Umbilical cord (tissue), 2 donors: ENCODE measurements around the gene AARSD1. TPM values are rescaled to one million over a fixed set of nuclear protein-coding genes. Genes with fewer than 3 reads are reported as not detected.
A peak's percentile ranks its signal among the peaks of the same experiment; 100 is the strongest.
"Not testable (repeated sequence)": the region's sequence is repeated elsewhere in the genome, so short reads cannot be mapped to it uniquely, and the experiment has no call there.

Source experiments
- DNase-seq: peaks from one replicate; pipeline ENCODE4 v3.0.0-alpha.2; 2015; ENCODE audit warnings: low spot score
- total RNA-seq: library from RNA; depleted of rRNA; stranded (reverse); fragments of >200 nt; gene quantifications from one replicate; pipeline ENCODE4 v1.2.3, GENCODE V29; 2014; ENCODE audit warnings: low replicate concordance; ENCODE audit not compliant: insufficient read depth

The AARSD1 gene
- total RNA-seq, 1 donor from 2014 or later = 38.3 TPM

GRCh38 chr17:42980766-42981397 is 16.6 kb upstream of the AARSD1 start:
- DNase-seq = no peak

- peak; percentile 93 for DNase-seq
These were observed 16.1 kb upstream of the AARSD1 start, which contains the start of gene RUNDC1 for GRCh38 chr17:42980274-42980765. TSS of gene RUNDC1 (plus strand) at chr17:42980565. CDS start at chr17:42980577, 12 bp downstream.

GRCh38 chr17:42979511-42980273 is 15.4 kb upstream of the AARSD1 start, which contains the start of gene PTGES3L:
TSS of gene PTGES3L (minus strand) at chr17:42980080. CDS start at chr17:42980053, 27 bp downstream.
- DNase-seq = peak; percentile 62

GRCh38 chr17:42975701-42976100 is 11.4 kb upstream of the AARSD1 start:
- not testable (repeated sequence) for DNase-seq

- no peak for DNase-seq
These were observed 11.0 kb upstream of the AARSD1 start for GRCh38 chr17:42975265-42975664.

GRCh38 chr17:42973323-42973722 is 9.1 kb upstream of the AARSD1 start:
- not testable (repeated sequence) for DNase-seq

GRCh38 chr17:42971589-42971988 is 7.3 kb upstream of the AARSD1 start:
- no peak for DNase-seq

- no peak for DNase-seq
These were observed 4.8 kb upstream of the AARSD1 start for GRCh38 chr17:42969001-42969581.

GRCh38 chr17:42967925-42968324 is 3.7 kb upstream of the AARSD1 start:
- DNase-seq = no peak

- no peak for DNase-seq
These were observed 10.6 kb downstream of the AARSD1 start for GRCh38 chr17:42953669-42954068.

GRCh38 chr17:42950044-42950783 is 14.0 kb downstream of the AARSD1 start:
- DNase-seq = no peak

GRCh38 chr17:42946812-42947211 is 17.4 kb downstream of the AARSD1 start:
- DNase-seq = no peak

GRCh38 chr17:42944211-42944610 is 20.0 kb downstream of the AARSD1 start:
- DNase-seq = no peak

- peak; percentile 66 for DNase-seq
These were observed 26.3 kb downstream of the AARSD1 start for GRCh38 chr17:42937712-42938596.

GRCh38 chr17:42929497-42929844 is 34.8 kb downstream of the AARSD1 start:
- no peak for DNase-seq

GRCh38 chr17:42928714-42929496 is 35.3 kb downstream of the AARSD1 start:
- DNase-seq = peak; percentile 66

GRCh38 chr17:42924891-42925290 is 39.4 kb downstream of the AARSD1 start:
- DNase-seq = no peak

- not testable (repeated sequence) for DNase-seq
These were observed 40.8 kb downstream of the AARSD1 start for GRCh38 chr17:42923472-42923871.

- DNase-seq = peak; percentile 42
These were observed 42.0 kb downstream of the AARSD1 start for GRCh38 chr17:42922294-42922693.

- no peak for DNase-seq
These were observed 43.3 kb downstream of the AARSD1 start for GRCh38 chr17:42920922-42921321.
